Activated CD8-positive, alpha-beta memory T cell treated with anti-CD3 and anti-CD28 coated beads, Interleukin-2, amount 50 U/mL, for 1 hour (primary cell): Measurements from ENCODE around the gene FOXP1.
"Not testable (repeated sequence)": the region's sequence is repeated elsewhere in the genome, so short reads cannot be mapped to it uniquely, and the experiment has no call there.

Experiments used
- DNase-seq: peaks from one replicate; pipeline ENCODE4 v3.0.0-alpha.2; 2020; ENCODE audit errors: extremely low read depth

FOXP1 gene

GRCh38 chr3:70981231-70981880 is 602.2 kb downstream of the FOXP1 start:
- DNase-seq = no peak

GRCh38 chr3:70980646-70981170 is 602.8 kb downstream of the FOXP1 start:
- DNase-seq = no peak

DNA sequence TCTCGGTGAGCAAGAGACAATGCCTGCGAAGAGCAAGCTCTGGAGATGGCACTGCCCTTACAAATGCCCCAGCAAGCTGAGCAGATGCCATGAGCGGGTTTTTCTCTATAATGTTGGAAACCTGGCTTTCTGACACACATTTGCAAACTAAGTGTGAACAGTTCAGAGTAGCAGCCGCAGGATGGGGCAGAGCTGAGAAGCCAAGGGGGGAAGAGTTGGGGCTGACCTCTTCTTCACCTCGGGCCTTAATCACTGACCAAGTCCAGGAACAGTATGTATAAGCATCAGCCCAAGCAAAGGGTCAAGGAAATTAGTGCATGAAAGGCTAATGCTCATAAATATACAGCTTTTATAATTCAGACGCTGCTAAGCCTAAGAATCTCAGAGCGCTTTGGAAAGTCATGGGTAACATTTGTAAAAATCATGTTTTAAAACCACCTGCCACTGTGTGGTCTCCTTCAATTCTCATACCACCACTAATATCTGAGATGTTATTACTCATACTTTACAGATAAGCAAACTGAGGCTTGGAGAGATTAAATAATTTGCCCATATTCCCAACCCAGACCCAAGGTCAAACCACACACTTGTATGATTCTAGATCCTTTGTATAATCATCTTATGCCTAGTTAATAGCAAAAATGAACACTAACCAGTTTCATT is 603.4 kb downstream of the FOXP1 start:
- no peak for DNase-seq

GRCh38 chr3:70977712-70978111 is 605.8 kb downstream of the FOXP1 start:
- DNase-seq = no peak

DNA sequence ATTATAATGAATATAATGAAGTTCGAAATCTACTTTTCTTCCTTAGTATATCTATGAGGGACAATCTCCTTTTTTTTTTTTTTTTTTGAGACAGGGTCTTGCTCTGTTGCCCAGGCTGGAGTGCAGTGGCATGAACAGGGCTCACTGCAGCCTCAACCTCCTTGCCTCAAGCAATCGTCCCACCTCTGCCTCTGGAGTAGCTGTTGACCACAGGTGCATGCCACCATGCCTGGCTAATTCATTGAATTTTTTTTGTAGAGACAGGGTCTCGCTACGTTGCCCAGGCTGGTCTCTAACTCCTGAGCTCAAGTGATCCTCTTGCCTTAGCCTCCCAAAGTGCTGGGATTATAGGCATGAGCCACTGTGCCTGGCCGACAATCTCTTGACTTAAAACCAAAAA is 607.5 kb downstream of the FOXP1 start:
- not testable (repeated sequence) for DNase-seq

- no peak for DNase-seq
Measured at GRCh38 chr3:70974747-70975146, 608.8 kb downstream of the FOXP1 start.

- DNase-seq = no peak
Measured at GRCh38 chr3:70973558-70973957, 610.0 kb downstream of the FOXP1 start.

DNA sequence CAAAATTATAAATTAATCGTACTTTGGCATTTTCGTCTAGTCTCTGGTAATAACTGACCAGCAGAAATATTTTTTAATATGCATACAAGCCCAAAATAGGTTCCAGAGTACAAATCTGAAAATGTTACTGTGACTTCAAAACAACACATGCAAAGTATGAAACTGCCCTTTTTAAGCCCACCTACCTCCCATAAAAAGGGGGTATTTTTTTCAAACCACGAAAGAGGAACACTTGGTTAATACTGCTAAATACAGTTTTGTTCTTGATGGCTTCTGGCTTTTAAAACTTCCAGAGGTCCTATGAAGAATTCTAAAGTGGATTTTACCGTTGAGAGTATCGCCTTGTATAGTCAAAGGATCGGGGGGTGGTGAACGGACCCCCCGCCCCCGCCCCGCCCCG is 610.7 kb downstream of the FOXP1 start:
- no peak for DNase-seq

DNA sequence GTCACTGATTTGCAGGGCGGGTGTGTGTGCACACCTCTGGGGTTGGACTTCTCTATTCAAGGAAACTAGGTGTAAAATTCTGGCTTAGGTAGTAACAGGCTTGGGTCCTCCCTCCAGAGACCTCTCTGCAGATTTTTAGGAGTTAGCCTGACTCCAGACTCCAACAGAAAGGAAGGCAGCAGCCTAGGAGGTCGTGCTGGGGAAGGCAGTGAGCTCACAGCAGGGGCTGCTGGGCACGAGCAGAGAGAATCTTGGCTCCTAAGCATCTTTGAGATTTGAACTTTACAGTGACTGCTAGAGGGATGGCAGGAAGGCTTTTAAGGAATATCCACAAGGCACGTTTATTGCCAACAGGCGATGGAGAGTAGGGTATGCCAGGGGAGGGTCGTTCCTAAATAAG is 612.6 kb downstream of the FOXP1 start:
- no peak for DNase-seq

DNA sequence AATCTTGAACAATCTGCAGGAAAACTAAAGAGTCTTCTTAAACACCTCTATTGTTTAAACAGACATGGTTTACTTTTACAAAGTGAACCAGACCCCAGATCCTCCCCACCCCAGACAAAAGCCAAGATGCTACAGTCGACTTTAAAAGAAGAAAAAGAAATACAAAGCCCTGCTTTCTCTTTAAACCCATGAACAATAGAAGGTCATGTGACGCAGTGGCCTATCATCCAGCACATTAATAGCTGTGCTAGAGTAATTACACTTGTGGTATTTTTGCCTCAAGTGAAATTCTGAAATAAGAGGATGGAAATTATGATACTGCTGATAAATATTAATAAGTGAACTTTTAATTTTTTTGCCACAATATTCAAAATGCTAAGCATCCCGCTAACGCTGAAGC is 613.4 kb downstream of the FOXP1 start:
- DNase-seq = no peak

DNA sequence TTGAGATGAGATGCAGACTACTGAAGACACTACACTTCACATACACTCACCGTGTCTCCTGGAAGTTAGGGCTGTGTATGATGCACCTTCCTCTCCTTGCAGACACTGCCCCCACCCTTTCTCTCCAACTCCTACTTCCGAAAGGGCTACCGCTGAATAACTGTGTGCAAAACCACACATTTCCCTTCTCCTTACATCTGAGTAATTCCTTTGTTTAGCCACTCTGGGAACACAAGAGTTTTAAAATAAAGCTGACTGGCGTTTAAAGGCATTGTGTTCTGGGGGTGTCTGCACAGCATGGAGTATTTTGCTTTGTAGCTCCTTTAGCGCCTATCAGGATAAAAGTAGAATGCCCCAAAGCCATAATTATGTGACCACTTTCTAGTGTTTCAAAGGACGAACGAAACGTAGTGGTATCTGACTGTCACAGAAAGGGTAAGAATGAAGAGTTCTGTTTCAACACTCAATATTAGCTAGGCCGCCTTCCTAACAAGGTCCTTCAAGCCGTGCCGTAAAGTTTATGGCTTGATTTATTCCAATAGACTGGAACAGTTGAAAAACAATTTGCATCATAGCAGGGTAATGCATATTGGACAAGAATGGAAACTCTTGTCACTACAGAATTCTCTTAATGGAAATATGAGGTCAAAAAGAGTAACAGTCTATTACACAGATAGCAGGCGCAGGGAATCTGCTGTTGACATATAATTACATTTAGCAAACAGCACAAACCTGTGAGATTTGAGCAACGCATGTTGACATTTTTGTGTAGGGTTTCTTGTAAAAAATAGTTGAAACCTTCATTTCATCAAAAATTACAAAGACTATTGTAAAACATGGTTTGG is 619.9 kb downstream of the FOXP1 start:
- no peak for DNase-seq

DNA sequence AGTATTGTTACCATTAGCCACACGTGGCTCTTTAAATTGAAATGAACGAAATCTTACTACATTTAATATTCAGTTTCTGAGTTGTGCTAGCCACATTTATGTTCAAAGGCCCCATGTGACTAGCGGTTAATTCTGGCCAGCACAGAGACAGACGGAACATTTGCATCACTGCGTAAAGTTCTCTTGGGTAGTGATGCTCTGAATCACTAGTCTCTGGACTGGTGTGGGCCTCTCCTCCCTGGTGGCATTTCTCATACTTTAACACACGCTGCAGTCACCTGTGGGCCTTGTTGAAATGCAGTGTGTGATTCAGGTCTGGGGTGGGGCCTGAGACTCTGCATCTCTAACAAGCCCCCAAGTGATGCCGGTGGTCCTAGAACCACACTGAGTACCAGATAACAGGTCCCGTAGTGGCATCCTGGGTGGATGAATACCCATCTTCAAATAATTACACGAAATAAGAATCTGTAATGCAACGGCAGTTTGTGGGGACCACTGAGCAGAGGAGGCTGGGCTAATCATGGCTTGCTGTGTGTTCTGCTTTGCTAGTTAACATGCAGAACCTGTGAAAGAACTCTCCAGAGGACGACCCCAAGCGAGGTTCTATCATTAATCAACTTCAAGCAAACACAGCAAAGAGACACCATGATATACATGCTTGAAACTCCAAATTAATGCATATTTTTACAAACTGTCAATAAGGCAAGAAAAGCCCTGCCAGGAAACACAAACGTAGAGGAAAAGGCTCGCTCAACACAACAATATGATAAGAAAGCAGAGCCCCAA is 623.8 kb downstream of the FOXP1 start:
- no peak for DNase-seq

DNA sequence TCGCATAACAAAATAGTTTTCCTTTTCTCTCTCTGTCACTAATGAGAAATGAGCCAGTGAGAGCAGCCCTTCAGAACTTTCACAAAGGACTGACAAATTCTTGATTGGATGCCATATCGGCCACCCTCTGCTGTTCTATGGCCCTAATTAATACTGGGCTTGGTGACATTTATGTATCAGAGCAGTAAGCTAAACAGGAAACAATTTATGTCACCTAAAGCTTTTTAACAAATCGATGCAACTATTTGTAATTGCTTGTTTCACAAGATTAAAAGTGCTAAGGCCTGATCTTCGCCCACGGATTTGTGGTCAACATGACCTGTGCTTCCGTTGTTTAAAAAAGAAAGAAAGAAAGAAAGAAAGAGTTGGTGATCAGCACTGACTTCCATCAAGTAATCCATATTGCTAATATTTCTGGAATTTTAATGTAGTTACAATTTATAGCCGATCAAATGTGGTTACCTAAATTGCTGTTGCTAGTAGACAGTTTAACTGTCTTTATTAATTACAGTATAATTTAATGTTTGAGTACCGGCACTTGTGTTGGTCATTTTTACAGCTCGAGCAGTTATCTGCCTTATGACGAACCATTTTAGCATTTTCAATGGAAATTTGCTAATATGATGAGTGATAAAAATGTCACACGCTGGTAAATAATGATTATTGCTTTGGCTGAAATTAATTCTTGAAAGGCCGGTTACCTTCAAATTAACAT is 631.3 kb downstream of the FOXP1 start:
- no peak for DNase-seq

GRCh38 chr3:70951316-70951715 is 632.2 kb downstream of the FOXP1 start:
- DNase-seq = no peak

- DNase-seq = no peak
Measured at GRCh38 chr3:70947579-70947978, 635.9 kb downstream of the FOXP1 start.

DNA sequence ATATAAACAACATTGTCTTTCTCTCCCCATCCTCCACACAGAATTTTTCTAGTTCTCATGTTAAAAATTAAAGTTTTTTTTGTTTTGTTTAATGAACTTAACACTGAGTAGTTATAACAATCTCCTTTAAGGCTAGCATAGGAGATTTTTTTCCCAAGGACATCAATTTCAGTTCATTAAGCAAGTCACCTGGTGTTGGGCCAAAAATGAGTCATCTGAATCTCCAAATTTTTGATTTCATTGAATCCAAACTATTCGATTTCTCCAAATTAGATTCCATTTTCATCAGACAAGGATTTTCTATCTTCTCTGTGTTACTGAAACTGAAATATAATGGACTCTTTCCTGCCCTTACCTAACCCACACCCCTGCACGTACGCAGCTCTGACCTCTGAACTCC is 639.6 kb downstream of the FOXP1 start:
- DNase-seq = no peak

DNA sequence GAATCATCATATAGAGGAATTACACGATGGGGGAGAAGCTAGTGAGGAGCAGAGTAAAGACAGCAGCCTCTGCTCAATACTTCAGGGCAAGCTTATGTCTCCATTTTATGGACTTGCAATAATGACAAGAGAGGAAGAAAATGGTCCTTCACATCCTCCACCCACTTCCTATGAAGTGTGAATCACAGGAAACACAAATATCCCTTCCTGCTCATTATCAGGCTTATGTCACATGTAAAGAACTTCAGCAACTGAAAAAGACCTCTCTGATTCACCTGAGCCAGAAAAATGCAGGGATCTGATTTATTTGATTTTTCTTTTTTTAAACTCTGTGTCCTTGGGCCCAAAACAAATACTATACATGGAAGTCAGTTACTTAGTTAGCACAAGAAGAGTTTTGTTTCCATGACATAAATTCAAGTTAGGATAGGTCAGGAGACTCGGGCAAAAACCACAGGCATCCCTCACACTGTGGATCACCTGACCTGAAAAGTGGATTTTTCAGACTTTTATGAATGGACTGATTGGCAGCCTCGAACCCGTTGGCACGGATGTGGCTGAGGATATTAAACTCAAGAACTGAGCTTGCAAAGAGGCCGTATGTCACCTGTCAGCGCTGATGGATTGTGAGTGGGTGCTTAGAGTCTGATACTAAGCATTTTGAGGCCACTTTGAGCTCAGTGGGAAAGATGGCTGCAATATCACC is 650.3 kb downstream of the FOXP1 start:
- DNase-seq = no peak

GRCh38 chr3:70930066-70930465 is 653.5 kb downstream of the FOXP1 start:
- DNase-seq = no peak

GRCh38 chr3:70927239-70927638 is 656.3 kb downstream of the FOXP1 start:
- no peak for DNase-seq

- no peak for DNase-seq
Measured at GRCh38 chr3:70926835-70927234, 656.7 kb downstream of the FOXP1 start.

GRCh38 chr3:70919661-70920060 is 663.9 kb downstream of the FOXP1 start:
- DNase-seq = no peak
